ENCODE results near the gene GABARAP.

DNA sequence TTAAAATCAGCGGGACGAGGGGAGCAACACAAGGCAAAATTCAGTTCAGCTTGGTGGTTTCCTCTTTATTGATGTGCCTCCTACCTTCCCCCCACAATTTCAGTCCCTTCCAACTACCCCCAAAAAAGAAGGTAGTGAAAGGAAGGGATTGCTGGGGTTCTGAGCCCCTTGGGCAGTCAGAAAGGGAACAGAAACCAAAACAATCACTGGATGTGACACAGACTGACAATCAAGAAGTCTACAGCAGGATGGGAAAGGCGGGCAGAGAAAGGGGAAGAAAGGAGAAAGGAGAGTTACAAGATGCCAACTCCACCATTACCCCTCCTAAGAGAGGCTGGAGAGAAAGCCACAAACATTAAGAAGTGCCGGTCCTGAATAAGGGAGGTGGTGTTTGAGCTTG lies 1.9 kb downstream of the GABARAP start:
- TF ChIP-seq, protein P1, sequence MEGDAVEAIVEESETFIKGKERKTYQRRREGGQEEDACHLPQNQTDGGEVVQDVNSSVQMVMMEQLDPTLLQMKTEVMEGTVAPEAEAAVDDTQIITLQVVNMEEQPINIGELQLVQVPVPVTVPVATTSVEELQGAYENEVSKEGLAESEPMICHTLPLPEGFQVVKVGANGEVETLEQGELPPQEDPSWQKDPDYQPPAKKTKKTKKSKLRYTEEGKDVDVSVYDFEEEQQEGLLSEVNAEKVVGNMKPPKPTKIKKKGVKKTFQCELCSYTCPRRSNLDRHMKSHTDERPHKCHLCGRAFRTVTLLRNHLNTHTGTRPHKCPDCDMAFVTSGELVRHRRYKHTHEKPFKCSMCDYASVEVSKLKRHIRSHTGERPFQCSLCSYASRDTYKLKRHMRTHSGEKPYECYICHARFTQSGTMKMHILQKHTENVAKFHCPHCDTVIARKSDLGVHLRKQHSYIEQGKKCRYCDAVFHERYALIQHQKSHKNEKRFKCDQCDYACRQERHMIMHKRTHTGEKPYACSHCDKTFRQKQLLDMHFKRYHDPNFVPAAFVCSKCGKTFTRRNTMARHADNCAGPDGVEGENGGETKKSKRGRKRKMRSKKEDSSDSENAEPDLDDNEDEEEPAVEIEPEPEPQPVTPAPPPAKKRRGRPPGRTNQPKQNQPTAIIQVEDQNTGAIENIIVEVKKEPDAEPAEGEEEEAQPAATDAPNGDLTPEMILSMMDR (IDR thresholded peaks at IDR 0.05): no peak
- TF ChIP-seq POLR2A (IDR thresholded peaks at IDR 0.05): no peak
